Colonic mucosa (tissue), 4 donors: Measurements from ENCODE around the gene NR2F2. TPM values are rescaled to one million over a fixed set of nuclear protein-coding genes. Genes with fewer than 3 reads are reported as not detected.

Source experiments
- DNase-seq: peaks from one replicate; pipeline ENCODE4 v3.0.0-alpha.2; 2020
- H3K27ac ChIP-seq: fragments of 200-600 bp; one replicate; pipeline ENCODE4 v1.8.0; 2021
- H3K27me3 ChIP-seq: fragments of 200-600 bp; one replicate; pipeline ENCODE4 v1.8.0; 2021
- H3K36me3 ChIP-seq: fragments of 200-600 bp; one replicate; pipeline ENCODE4 v1.8.0; 2021
- H3K4me1 ChIP-seq: fragments of 200-600 bp; one replicate; pipeline ENCODE4 v1.8.0; 2021; ENCODE audit warnings: mild to moderate bottlenecking
- H3K4me3 ChIP-seq: fragments of 200-600 bp; one replicate; pipeline ENCODE4 v1.8.0; 2021
- H3K9ac ChIP-seq, 2 donors: one replicate each; pipeline ENCODE4 v1.7.0; 2013; ENCODE audit warnings: control low read depth in 2 of 2, low read depth in 2 of 2, low read length in 2 of 2
- H3K9me3 ChIP-seq: fragments of 200-600 bp; one replicate; pipeline ENCODE4 v1.8.0; 2021
- intact Hi-C: fragments of 100-400 bp; cut with DNase I; formaldehyde crosslinking; loops from one replicate; pipeline ENCODE4 v1.14.1; 2022
- total RNA-seq, 2 donors: library from RNA; stranded (reverse); fragmentation: NEBNext Ultra II Directional in 1 of 2; extraction: Animal tissue kit (Norgen Biotek cat#: 25700) in 1 of 2; gene quantifications; one replicate each; pipeline ENCODE4 v1.2.1, GENCODE V29; 2021
- TF ChIP-seq, protein P1 (sequence below): fragments of 200-600 bp; IDR thresholded peaks from one replicate; pipeline ENCODE4 v1.8.0; 2022; ENCODE audit warnings: antibody characterized with exemption, mild to moderate bottlenecking
- donor health status: healthy.
- donor health status: DM: no; HTN: no; CAD: no.
- donor health status: DM: no; HTN: no; CAD: no.

The NR2F2 gene
- total RNA-seq, 2 donors from 2014 or later, result 25.7 to 35.0 TPM

DNA sequence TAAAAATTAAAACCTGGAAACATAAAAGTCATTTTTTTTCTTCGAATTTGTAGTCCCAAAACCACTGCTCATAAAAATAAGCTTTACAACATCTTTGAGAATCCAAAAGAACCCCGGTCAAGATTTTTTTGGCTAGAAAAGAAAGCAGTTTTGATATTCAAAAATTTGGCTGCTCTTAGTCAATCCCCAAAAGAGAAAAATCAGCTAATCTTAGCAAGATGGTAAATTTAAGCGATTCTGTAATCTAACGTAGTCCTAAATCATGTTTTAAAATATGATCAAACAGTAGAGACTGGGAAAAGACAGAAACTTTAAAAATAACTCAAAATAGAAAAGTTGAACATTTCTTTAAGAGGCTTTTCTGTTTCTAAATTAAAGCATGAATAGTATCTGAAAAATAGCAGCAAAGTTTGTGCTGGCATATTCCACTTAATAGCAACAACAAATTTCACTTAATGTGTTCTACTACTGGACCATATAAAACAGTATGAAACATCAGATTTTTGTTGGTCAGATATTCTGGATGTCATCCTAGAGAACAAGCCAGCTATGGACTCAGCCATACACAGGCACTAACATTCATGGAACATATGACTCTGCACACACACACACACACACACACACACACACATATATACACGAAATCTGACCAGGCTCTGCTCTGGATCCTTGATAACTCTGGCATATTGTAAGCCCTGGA is 19.1 kb upstream of the NR2F2 start:
- Histone ChIP-seq H3K9ac (no peak overlapping the region), H3K4me1 (no peaks in the 10 kb centered on the region), H3K9me3 (no peaks in the 10 kb centered on the region), H3K4me3 (no peak overlapping the region), H3K36me3 (no peaks in the 10 kb centered on the region), H3K27ac (no peak overlapping the region), H3K27me3 (no peaks in the 10 kb centered on the region)
- no peak for DNase-seq
- TF ChIP-seq, protein P1, sequence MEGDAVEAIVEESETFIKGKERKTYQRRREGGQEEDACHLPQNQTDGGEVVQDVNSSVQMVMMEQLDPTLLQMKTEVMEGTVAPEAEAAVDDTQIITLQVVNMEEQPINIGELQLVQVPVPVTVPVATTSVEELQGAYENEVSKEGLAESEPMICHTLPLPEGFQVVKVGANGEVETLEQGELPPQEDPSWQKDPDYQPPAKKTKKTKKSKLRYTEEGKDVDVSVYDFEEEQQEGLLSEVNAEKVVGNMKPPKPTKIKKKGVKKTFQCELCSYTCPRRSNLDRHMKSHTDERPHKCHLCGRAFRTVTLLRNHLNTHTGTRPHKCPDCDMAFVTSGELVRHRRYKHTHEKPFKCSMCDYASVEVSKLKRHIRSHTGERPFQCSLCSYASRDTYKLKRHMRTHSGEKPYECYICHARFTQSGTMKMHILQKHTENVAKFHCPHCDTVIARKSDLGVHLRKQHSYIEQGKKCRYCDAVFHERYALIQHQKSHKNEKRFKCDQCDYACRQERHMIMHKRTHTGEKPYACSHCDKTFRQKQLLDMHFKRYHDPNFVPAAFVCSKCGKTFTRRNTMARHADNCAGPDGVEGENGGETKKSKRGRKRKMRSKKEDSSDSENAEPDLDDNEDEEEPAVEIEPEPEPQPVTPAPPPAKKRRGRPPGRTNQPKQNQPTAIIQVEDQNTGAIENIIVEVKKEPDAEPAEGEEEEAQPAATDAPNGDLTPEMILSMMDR, result no peak
- intact Hi-C loops, result no loop called here

DNA sequence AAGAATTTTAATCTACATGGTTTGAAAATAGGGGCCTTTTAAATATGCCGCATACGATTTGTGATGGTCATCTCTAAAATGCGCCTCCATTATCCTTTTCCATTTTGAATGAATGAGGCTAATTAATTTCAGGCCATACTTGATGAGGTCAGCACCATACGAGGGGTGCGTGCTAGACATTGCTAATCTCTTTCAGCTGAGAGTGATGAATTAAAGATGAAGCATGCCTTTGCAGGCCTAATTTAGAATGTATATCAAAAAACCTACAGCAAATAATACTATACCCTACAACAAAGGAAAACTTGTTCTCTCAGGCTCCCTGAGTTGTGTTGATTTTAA is 18.6 kb upstream of the NR2F2 start:
- H3K4me1 ChIP-seq, result no peaks in the 10 kb centered on the region
- no peak overlapping the region for H3K4me3 ChIP-seq
- no peak for DNase-seq
- intact Hi-C loops, result no loop called here
- H3K9ac ChIP-seq, result no peak overlapping the region
- no peak overlapping the region for H3K27ac ChIP-seq
- no peaks in the 10 kb centered on the region for H3K27me3 ChIP-seq
- H3K36me3 ChIP-seq, result no peaks in the 10 kb centered on the region
- no peaks in the 10 kb centered on the region for H3K9me3 ChIP-seq
- TF ChIP-seq, protein P1, result no peak

- TF ChIP-seq, protein P1, result no peak
- H3K9me3 ChIP-seq, result no peaks in the 10 kb centered on the region
- intact Hi-C loops, result no loop called here
- no peak for DNase-seq
- no peak overlapping the region for H3K4me3 ChIP-seq
- no peaks in the 10 kb centered on the region for H3K36me3 ChIP-seq
- H3K4me1 ChIP-seq, result no peaks in the 10 kb centered on the region
- no peak overlapping the region for H3K9ac ChIP-seq
- no peaks in the 10 kb centered on the region for H3K27me3 ChIP-seq
- H3K27ac ChIP-seq, result no peak overlapping the region
These were observed 17.7 kb upstream of the NR2F2 start for GRCh38 chr15:96312641-96313335.

DNA sequence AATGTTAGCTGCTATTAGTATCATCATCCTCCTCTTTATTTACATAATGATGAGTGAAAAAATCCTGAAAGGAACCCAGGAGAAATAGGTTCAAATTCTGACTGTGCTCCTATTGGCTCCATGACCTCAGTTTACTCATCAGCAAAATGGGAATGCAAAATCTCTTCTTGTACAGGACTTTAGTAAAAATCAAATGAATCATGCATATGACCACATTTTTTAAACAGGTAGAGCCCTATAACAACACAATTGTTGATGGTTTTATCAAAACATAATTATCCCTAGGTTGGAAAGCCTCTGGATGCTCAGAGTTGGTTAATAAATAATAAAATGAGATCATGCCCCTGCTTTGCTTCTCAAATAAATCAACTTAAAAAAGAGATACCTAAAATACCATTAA is 16.0 kb upstream of the NR2F2 start:
- H3K4me1 ChIP-seq, result no peaks in the 10 kb centered on the region
- TF ChIP-seq, protein P1, result no peak
- no peaks in the 10 kb centered on the region for H3K27me3 ChIP-seq
- H3K9ac ChIP-seq, result no peak overlapping the region
- intact Hi-C loops, result no loop called here
- H3K4me3 ChIP-seq, result no peak overlapping the region
- no peak for DNase-seq
- H3K27ac ChIP-seq, result no peak overlapping the region
- H3K9me3 ChIP-seq, result no peaks in the 10 kb centered on the region
- no peaks in the 10 kb centered on the region for H3K36me3 ChIP-seq

DNA sequence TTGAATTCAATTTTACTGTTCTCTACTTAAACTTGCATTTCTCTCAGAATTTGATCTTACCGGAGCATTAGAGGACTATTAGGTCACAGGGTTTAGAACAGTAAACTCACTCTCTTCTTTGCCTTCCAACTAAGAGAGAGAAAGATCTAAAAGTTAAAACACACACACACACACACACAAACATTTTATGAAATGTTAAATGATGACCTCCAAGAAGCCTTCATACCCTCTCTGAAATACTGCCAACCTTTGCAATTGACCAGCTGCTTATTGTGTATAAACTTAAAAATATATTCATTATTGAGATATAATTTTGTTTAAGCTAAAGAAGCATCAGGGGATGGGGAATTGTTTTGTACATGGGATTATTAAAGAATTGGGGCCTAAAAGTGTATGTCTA is 15.5 kb upstream of the NR2F2 start:
- intact Hi-C loops, result no loop called here
- H3K36me3 ChIP-seq, result no peaks in the 10 kb centered on the region
- H3K9ac ChIP-seq, result no peak overlapping the region
- no peaks in the 10 kb centered on the region for H3K4me1 ChIP-seq
- TF ChIP-seq, protein P1, result no peak
- no peak overlapping the region for H3K27ac ChIP-seq
- H3K27me3 ChIP-seq, result no peaks in the 10 kb centered on the region
- no peaks in the 10 kb centered on the region for H3K9me3 ChIP-seq
- DNase-seq, result no peak
- H3K4me3 ChIP-seq, result no peak overlapping the region
